Endothelial cell of umbilical vein (primary cell): ENCODE results near the gene ANO7.

Source experiments
- CTCF ChIP-seq, 2 donors: IDR thresholded peaks; 1 replicate in 1 of 2; 2 replicates in 1 of 2; pipeline ENCODE4 v1.5.1; 2011; ENCODE audit warnings: low read length in 2 of 2, mild to moderate bottlenecking in 2 of 2, moderate library complexity in 2 of 2, control low read depth in 1 of 2, inconsistent platforms in 1 of 2, low read depth in 1 of 2; ENCODE audit not compliant: insufficient read depth in 1 of 2; ENCODE audit errors: extremely low read depth in 1 of 2
- POLR2AphosphoS5 ChIP-seq: IDR thresholded peaks from 2 replicates; pipeline ENCODE4 v1.6.1; 2012; ENCODE audit warnings: low read depth, mild to moderate bottlenecking, control low read depth, low read length, moderate library complexity; ENCODE audit not compliant: insufficient read depth

- TF ChIP-seq CTCF (IDR thresholded peaks at IDR 0.05; ENCODE audit: extremely low read depth in 1 of 2, insufficient read depth in 1 of 2, low read depth in 1 of 2, low read length in 2 of 2) (no peak), POLR2AphosphoS5 (no peak)
These were observed 60.4 kb downstream of the ANO7 start for GRCh38 chr2:241248897-241249296.
